ENCODE measurements around the gene DHRS1. TPM values are rescaled to one million over a fixed set of nuclear protein-coding genes. Genes with fewer than 3 reads are reported as not detected.

Gene DHRS1
- total RNA-seq, 1 experiment from 2014 or later, result 34.7 TPM

DNA sequence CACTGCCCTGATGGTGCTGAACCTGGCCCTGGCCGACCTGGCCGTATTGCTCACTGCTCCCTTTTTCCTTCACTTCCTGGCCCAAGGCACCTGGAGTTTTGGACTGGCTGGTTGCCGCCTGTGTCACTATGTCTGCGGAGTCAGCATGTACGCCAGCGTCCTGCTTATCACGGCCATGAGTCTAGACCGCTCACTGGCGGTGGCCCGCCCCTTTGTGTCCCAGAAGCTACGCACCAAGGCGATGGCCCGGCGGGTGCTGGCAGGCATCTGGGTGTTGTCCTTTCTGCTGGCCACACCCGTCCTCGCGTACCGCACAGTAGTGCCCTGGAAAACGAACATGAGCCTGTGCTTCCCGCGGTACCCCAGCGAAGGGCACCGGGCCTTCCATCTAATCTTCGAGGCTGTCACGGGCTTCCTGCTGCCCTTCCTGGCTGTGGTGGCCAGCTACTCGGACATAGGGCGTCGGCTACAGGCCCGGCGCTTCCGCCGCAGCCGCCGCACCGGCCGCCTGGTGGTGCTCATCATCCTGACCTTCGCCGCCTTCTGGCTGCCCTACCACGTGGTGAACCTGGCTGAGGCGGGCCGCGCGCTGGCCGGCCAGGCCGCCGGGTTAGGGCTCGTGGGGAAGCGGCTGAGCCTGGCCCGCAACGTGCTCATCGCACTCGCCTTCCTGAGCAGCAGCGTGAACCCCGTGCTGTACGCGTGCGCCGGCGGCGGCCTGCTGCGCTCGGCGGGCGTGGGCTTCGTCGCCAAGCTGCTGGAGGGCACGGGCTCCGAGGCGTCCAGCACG is 16.4 kb upstream of the DHRS1 start:
- Histone ChIP-seq H3K79me2 (ENCODE audit: insufficient read depth, low read length) (no peaks in the 10 kb centered on the region), H3K9me3 (ENCODE audit: control insufficient read depth in 1 of 2, insufficient read depth in 1 of 2, low read depth in 1 of 2, low read length in 2 of 2) (no peaks in the 10 kb centered on the region), H3K36me3 (ENCODE audit: control insufficient read depth in 1 of 2, insufficient read depth in 2 of 2, low read length in 2 of 2) (no peaks in the 10 kb centered on the region), H3K4me1 (ENCODE audit: control insufficient read depth in 1 of 2, insufficient read depth in 2 of 2, low read length in 2 of 2) (peaks cover 11 to 24% of the 10 kb centered on the region in 2 experiments), H4K20me1 (ENCODE audit: insufficient read depth) (no peaks in the 10 kb centered on the region), H3K4me2 (ENCODE audit: low read length) (no peak overlapping the region), H3K4me3 (replicated peaks in 1 of 2; ENCODE audit: low read depth in 1 of 2, low read length in 2 of 2) (no peak overlapping the region), H3K27me3 (ENCODE audit: insufficient read depth, low read length) (0 out of 2 replicates have a peak, but pooled peaks cover 4% of the 10 kb centered on the region), H3K9me2 (ENCODE audit: insufficient read depth) (no peaks in the 10 kb centered on the region), H3K27ac (ENCODE audit: low read depth, low read length) (no peak overlapping the region; the same call in 1 of the 2 replicates), H2AFZ (ENCODE audit: low read depth, low read length, poor library complexity, severe bottlenecking) (no peak overlapping the region), H3K9ac (ENCODE audit: low read length) (no peak overlapping the region)
- no TSS peak for BruUV-seq (replicated peaks)
- intact Hi-C loops (cut with micrococcal nuclease), result no loop called here
- RAD21 ChIA-PET (ENCODE audit: low non-redundant PET in 1 of 2, low total read pairs in 2 of 2, uncharacterized antibody in 2 of 2, unreplicated experiment in 2 of 2), result no interaction called here
- POLR2A ChIA-PET, result no interaction called here
- DNase-seq (ENCODE audit: low read depth, low spot score), result no peak
- CTCF ChIA-PET, result interaction anchor here (0.8 to 1.7 kb wide), 2 partner anchors 8 to 116 kb away, joined by 3 to 7 read pairs; partner anchors contain the start of gene CIDEB
- no peak for TF ChIP-seq CEBPB (IDR thresholded peaks at IDR 0.05; ENCODE audit: low read depth)
- ATAC-seq, result 0 out of 2 replicates have a peak, but pooled peaks have one; percentile 11

DNA sequence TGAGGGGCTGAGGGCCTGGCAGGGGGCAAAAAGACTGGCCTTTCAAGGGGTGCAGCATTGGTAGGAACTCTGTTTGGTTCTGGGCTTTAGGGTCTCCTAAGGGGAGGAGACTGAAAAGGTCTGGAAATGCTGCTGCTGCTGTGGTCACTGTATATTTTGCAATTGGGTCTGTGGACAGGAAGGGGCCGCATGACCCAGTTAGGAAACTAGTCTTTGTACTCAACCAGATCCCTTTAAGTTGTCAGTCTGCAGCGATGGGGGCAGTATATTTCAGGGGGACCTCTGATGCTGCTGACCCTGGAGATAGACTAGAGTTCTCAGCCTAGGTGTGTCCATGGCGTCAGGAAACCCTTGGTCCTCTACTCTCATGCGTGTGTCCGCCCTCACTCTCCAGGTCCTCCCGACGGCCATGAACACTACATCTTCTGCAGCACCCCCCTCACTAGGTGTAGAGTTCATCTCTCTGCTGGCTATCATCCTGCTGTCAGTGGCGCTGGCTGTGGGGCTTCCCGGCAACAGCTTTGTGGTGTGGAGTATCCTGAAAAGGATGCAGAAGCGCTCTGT is 15.7 kb upstream of the DHRS1 start:
- no peak for ATAC-seq
- intact Hi-C loops (cut with micrococcal nuclease), result no loop called here
- Histone ChIP-seq H3K27ac (ENCODE audit: low read depth, low read length) (no peak overlapping the region), H3K27me3 (ENCODE audit: insufficient read depth, low read length) (0 out of 2 replicates have a peak, but pooled peaks cover 4% of the 10 kb centered on the region), H3K4me1 (ENCODE audit: control insufficient read depth in 1 of 2, insufficient read depth in 2 of 2, low read length in 2 of 2) (peaks cover 11 to 24% of the 10 kb centered on the region in 2 experiments), H3K4me3 (replicated peaks in 1 of 2; ENCODE audit: low read depth in 1 of 2, low read length in 2 of 2) (no peak overlapping the region), H3K9me3 (ENCODE audit: control insufficient read depth in 1 of 2, insufficient read depth in 1 of 2, low read depth in 1 of 2, low read length in 2 of 2) (no peaks in the 10 kb centered on the region), H3K4me2 (ENCODE audit: low read length) (no peak overlapping the region), H3K9ac (ENCODE audit: low read length) (no peak overlapping the region), H2AFZ (ENCODE audit: low read depth, low read length, poor library complexity, severe bottlenecking) (no peak overlapping the region), H3K79me2 (ENCODE audit: insufficient read depth, low read length) (no peaks in the 10 kb centered on the region), H4K20me1 (ENCODE audit: insufficient read depth) (no peaks in the 10 kb centered on the region), H3K9me2 (ENCODE audit: insufficient read depth) (no peaks in the 10 kb centered on the region), H3K36me3 (ENCODE audit: control insufficient read depth in 1 of 2, insufficient read depth in 2 of 2, low read length in 2 of 2) (no peaks in the 10 kb centered on the region)
- ChIA-PET RAD21 (ENCODE audit: low non-redundant PET in 1 of 2, low total read pairs in 2 of 2, uncharacterized antibody in 2 of 2, unreplicated experiment in 2 of 2) (no interaction called here), CTCF (interaction anchor here (1.7 kb wide), 1 partner anchor 116 kb away, joined by 7 read pairs; no protein-coding TSS in a partner anchor), POLR2A (no interaction called here)
- TF ChIP-seq EZH2phosphoT487 (IDR thresholded peaks at IDR 0.05; ENCODE audit: borderline replicate concordance), result no peak
- TF ChIP-seq, protein P1, sequence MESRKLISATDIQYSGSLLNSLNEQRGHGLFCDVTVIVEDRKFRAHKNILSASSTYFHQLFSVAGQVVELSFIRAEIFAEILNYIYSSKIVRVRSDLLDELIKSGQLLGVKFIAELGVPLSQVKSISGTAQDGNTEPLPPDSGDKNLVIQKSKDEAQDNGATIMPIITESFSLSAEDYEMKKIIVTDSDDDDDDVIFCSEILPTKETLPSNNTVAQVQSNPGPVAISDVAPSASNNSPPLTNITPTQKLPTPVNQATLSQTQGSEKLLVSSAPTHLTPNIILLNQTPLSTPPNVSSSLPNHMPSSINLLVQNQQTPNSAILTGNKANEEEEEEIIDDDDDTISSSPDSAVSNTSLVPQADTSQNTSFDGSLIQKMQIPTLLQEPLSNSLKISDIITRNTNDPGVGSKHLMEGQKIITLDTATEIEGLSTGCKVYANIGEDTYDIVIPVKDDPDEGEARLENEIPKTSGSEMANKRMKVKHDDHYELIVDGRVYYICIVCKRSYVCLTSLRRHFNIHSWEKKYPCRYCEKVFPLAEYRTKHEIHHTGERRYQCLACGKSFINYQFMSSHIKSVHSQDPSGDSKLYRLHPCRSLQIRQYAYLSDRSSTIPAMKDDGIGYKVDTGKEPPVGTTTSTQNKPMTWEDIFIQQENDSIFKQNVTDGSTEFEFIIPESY (IDR thresholded peaks at IDR 0.05; ENCODE audit: extremely low read depth, insufficient replicate concordance, low read length), result no peak
- TF ChIP-seq, protein P2, sequence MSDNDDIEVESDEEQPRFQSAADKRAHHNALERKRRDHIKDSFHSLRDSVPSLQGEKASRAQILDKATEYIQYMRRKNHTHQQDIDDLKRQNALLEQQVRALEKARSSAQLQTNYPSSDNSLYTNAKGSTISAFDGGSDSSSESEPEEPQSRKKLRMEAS (IDR thresholded peaks at IDR 0.05), result no peak
- no peak for TF ChIP-seq RAD21 (IDR thresholded peaks at IDR 0.05; ENCODE audit: low read depth)
- TF ChIP-seq ZNF274 (IDR thresholded peaks at IDR 0.05; ENCODE audit: low read depth, low read length), result no peak
- no peak for TF ChIP-seq POLR2AphosphoS5 (IDR thresholded peaks at IDR 0.05; ENCODE audit: low read depth, low read length)
- DNase-seq (ENCODE audit: low read depth, low spot score), result no peak
- BruUV-seq (replicated peaks), result no TSS peak

Measured in HCT116 (cell line).